ENCODE measurements around the gene ELOB.

ELOB gene

DNA sequence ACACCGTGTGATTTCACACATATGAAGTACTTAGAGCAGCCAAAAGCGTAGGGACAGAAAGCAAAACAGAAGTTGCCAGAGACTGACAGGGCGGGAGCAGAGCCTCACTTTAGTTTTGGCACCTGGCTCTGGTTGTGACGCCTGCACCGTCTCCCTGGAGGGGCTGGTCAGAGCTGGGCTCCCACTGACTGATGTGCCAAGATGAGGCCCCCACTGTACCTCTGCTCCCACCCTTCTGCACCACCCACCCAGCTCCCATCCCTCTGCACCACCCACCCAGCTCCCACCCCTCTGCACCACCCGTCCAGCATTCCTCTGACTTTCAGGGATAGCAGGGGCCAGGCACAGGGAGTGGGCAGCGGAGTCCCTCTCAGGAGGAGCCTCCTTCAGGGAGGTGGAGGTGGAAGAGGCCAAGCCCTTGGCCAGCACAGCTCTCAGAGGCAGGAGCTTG, 36.7 kb upstream of the ELOB start:
- Histone ChIP-seq H3K9ac (no peak overlapping the region), H3K27ac (no peak overlapping the region), H3K4me3 (IDR thresholded peaks at IDR 0.05; ENCODE audit: insufficient read depth, low read depth, low read length) (no peak overlapping the region), H3K36me3 (ENCODE audit: insufficient read depth) (no peaks in the 10 kb centered on the region), H4K20me1 (ENCODE audit: insufficient read depth) (no peaks in the 10 kb centered on the region), H3K27me3 (ENCODE audit: insufficient read depth, low read depth) (peaks cover 90% of the 10 kb centered on the region), H3K4me2 (no peak overlapping the region), H3K79me2 (ENCODE audit: insufficient read depth, low read depth) (no peaks in the 10 kb centered on the region), H3K4me1 (ENCODE audit: low read depth, poor library complexity, severe bottlenecking) (no peaks in the 10 kb centered on the region), H2AFZ (ENCODE audit: low read depth) (no peak overlapping the region)
- TF ChIP-seq, protein P1, sequence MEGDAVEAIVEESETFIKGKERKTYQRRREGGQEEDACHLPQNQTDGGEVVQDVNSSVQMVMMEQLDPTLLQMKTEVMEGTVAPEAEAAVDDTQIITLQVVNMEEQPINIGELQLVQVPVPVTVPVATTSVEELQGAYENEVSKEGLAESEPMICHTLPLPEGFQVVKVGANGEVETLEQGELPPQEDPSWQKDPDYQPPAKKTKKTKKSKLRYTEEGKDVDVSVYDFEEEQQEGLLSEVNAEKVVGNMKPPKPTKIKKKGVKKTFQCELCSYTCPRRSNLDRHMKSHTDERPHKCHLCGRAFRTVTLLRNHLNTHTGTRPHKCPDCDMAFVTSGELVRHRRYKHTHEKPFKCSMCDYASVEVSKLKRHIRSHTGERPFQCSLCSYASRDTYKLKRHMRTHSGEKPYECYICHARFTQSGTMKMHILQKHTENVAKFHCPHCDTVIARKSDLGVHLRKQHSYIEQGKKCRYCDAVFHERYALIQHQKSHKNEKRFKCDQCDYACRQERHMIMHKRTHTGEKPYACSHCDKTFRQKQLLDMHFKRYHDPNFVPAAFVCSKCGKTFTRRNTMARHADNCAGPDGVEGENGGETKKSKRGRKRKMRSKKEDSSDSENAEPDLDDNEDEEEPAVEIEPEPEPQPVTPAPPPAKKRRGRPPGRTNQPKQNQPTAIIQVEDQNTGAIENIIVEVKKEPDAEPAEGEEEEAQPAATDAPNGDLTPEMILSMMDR (conservative IDR thresholded peaks at IDR 0.05; ENCODE audit: low read depth, low read length): no peak

GRCh38 chr16:2811703-2812471, 34.8 kb upstream of the ELOB start:
- Histone ChIP-seq H3K79me2 (ENCODE audit: insufficient read depth, low read depth) (no peaks in the 10 kb centered on the region), H2AFZ (ENCODE audit: low read depth) (no peak overlapping the region)

DNA sequence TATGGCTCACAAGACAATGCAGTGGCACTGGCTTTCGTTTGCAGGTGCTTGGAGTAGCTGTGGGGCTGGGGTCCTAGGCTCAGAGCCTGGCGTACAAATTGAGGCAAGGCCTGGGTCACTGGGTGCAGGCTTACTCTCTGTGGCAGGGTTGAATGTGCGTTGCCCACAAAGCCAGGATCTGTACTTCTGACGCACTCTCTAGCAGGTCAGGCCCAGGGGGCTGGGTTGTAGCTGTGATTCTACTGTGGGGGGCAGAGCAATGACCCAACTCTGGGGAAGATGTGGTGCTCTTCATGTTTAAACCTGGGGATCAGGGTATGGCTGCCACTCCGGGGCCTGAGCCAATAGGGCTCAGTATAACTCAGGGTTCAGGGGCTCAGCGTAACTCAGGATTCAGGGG, 33.6 kb upstream of the ELOB start:
- no peak overlapping the region for H3K4me2 ChIP-seq
- H3K79me2 ChIP-seq (ENCODE audit: insufficient read depth, low read depth): no peaks in the 10 kb centered on the region
- H3K27ac ChIP-seq: no peak overlapping the region
- no peak overlapping the region for H2AFZ ChIP-seq (ENCODE audit: low read depth)
- no peaks in the 10 kb centered on the region for H3K4me1 ChIP-seq (ENCODE audit: low read depth, poor library complexity, severe bottlenecking)
- no peaks in the 10 kb centered on the region for H4K20me1 ChIP-seq (ENCODE audit: insufficient read depth)
- no peaks in the 10 kb centered on the region for H3K36me3 ChIP-seq (ENCODE audit: insufficient read depth)
- H3K4me3 ChIP-seq (IDR thresholded peaks at IDR 0.05; ENCODE audit: insufficient read depth, low read depth, low read length): no peak overlapping the region
- TF ChIP-seq, protein P1 (conservative IDR thresholded peaks at IDR 0.05; ENCODE audit: low read depth, low read length): no peak
- peaks cover 99% of the 10 kb centered on the region for H3K27me3 ChIP-seq (ENCODE audit: insufficient read depth, low read depth)
- no peak overlapping the region for H3K9ac ChIP-seq

More at GRCh38 chr16:2811703-2812471, 34.8 kb upstream of the ELOB start:
- no peaks in the 10 kb centered on the region for H3K36me3 ChIP-seq (ENCODE audit: insufficient read depth)
- H4K20me1 ChIP-seq (ENCODE audit: insufficient read depth): no peaks in the 10 kb centered on the region
- H3K4me1 ChIP-seq (ENCODE audit: low read depth, poor library complexity, severe bottlenecking): no peaks in the 10 kb centered on the region
- no peak overlapping the region for H3K4me2 ChIP-seq
- TF ChIP-seq, protein P1 (conservative IDR thresholded peaks at IDR 0.05; ENCODE audit: low read depth, low read length): no peak
- no peak overlapping the region for H3K4me3 ChIP-seq (IDR thresholded peaks at IDR 0.05; ENCODE audit: insufficient read depth, low read depth, low read length)
- H3K27me3 ChIP-seq (ENCODE audit: insufficient read depth, low read depth): peaks cover 99% of the 10 kb centered on the region
- H3K27ac ChIP-seq: no peak overlapping the region
- no peak overlapping the region for H3K9ac ChIP-seq

DNA sequence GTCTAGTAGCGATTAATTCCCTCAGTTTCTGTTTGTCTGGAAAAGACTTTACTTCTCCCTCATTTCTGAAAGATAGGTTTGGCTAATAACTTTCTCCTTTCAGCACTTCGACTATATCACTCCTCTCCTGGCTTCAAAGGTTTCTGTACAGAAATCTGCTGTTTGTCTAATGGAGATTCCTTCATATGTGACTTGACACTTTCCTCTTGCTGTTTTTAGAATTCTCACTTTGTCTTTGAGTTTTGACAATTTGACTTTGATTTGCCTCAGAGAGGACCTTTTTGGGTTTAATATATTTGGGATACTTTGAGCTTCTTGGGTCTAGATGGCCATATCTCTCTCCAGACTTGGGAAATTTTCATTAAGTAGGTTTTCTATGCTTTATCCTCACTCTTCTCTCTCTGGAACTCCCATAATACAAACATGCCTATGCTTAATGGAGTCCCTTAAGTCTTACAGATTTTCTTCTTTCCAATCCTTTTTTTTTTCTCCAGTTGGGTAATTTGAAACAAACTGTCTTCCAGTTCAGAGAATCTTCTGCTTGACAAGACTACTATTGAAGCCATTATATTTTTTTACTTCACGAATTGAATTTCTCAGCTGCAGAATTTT, 32.2 kb upstream of the ELOB start:
- no peaks in the 10 kb centered on the region for H3K36me3 ChIP-seq (ENCODE audit: insufficient read depth)

More for the DNA sequence above, 32.2 kb upstream of the ELOB start:
- H3K27ac ChIP-seq: no peak overlapping the region
- no peak overlapping the region for H3K4me3 ChIP-seq (IDR thresholded peaks at IDR 0.05; ENCODE audit: insufficient read depth, low read depth, low read length)
- peaks cover 99% of the 10 kb centered on the region for H3K27me3 ChIP-seq (ENCODE audit: insufficient read depth, low read depth)
- no peaks in the 10 kb centered on the region for H4K20me1 ChIP-seq (ENCODE audit: insufficient read depth)
- no peaks in the 10 kb centered on the region for H3K4me1 ChIP-seq (ENCODE audit: low read depth, poor library complexity, severe bottlenecking)
- TF ChIP-seq, protein P1 (conservative IDR thresholded peaks at IDR 0.05; ENCODE audit: low read depth, low read length): no peak
- H3K9ac ChIP-seq: no peak overlapping the region
- H3K4me2 ChIP-seq: no peak overlapping the region
- no peak overlapping the region for H2AFZ ChIP-seq (ENCODE audit: low read depth)
- no peaks in the 10 kb centered on the region for H3K79me2 ChIP-seq (ENCODE audit: insufficient read depth, low read depth)
